GM23338 (cell line): ENCODE data around the gene AK4. TPM values are rescaled to one million over a fixed set of nuclear protein-coding genes. Genes with fewer than 3 reads are reported as not detected.

ENCODE experiments used
- ATAC-seq: fragments of 200-7000 bp; cut with Tn5 transposase; 3 replicates; pipeline ENCODE4 v1.9.1; 2020
- DNase-seq: peaks from one replicate; pipeline ENCODE4 v3.0.0-alpha.2; 2015; ENCODE audit warnings: low spot score
- H2AFZ ChIP-seq: fragments of 200-600 bp; sonication (generic); 2 replicates; pipeline ENCODE4 v1.8.0; 2016; ENCODE audit warnings: antibody characterized with exemption, mild to moderate bottlenecking, moderate library complexity
- H3F3A ChIP-seq: fragments of 200-600 bp; sonication (generic); replicated peaks from 2 replicates; pipeline ENCODE4 v1.8.0; 2017; ENCODE audit warnings: antibody characterized with exemption, mixed run types, low read depth
- H3K27ac ChIP-seq: fragments of 200-600 bp; sonication (generic); 2 replicates; pipeline ENCODE4 v1.6.1; 2016; ENCODE audit warnings: low read depth
- H3K27me3 ChIP-seq: fragments of 200-600 bp; sonication (generic); 2 replicates; pipeline ENCODE4 v1.8.0; 2016; ENCODE audit warnings: mild to moderate bottlenecking, mixed run types, moderate library complexity; ENCODE audit not compliant: insufficient read depth
- H3K36me3 ChIP-seq: fragments of 200-600 bp; sonication (generic); 2 replicates; pipeline ENCODE4 v1.8.0; 2016; ENCODE audit warnings: mild to moderate bottlenecking; ENCODE audit not compliant: insufficient read depth
- H3K4me1 ChIP-seq: fragments of 200-600 bp; sonication (generic); 2 replicates; pipeline ENCODE4 v1.8.0; 2016; ENCODE audit warnings: mild to moderate bottlenecking, moderate library complexity; ENCODE audit not compliant: insufficient read depth
- H3K4me2 ChIP-seq: fragments of 200-600 bp; sonication (generic); 2 replicates; pipeline ENCODE4 v1.7.1; 2017; ENCODE audit warnings: mixed run types
- H3K4me3 ChIP-seq: fragments of 200-600 bp; sonication (generic); 2 replicates; pipeline ENCODE4 v1.6.1; 2016; ENCODE audit warnings: mixed run types
- H3K79me2 ChIP-seq: fragments of 200-600 bp; sonication (generic); replicated peaks from 2 replicates; pipeline ENCODE4 v1.8.0; 2017; ENCODE audit warnings: mild to moderate bottlenecking; ENCODE audit not compliant: insufficient read depth
- H3K9me2 ChIP-seq: fragments of 200-600 bp; sonication (generic); 2 replicates; pipeline ENCODE4 v1.8.0; 2017; ENCODE audit not compliant: insufficient read depth
- H4K20me1 ChIP-seq: fragments of 200-600 bp; sonication (generic); replicated peaks from 2 replicates; pipeline ENCODE4 v1.8.0; 2017; ENCODE audit warnings: mild to moderate bottlenecking; ENCODE audit not compliant: insufficient read depth
- H3K27ac Mint-ChIP-seq: 2 replicates; pipeline ENCODE4 v1.8.0; 2020; ENCODE audit warnings: inconsistent platforms, mild to moderate bottlenecking, moderate library complexity, mixed read lengths
- H3K27me3 Mint-ChIP-seq: 3 replicates; pipeline ENCODE4 v1.8.0; 2022; ENCODE audit warnings: low read depth, mild to moderate bottlenecking, moderate library complexity, mixed read lengths, inconsistent platforms; ENCODE audit not compliant: insufficient read depth, poor library complexity
- H3K36me3 Mint-ChIP-seq: 3 replicates; pipeline ENCODE4 v1.8.0; 2021; ENCODE audit warnings: low read depth, mild to moderate bottlenecking, inconsistent platforms, moderate library complexity, mixed read lengths
- H3K4me1 Mint-ChIP-seq: 3 replicates; pipeline ENCODE4 v1.8.0; 2020; ENCODE audit warnings: mild to moderate bottlenecking, inconsistent platforms, mixed read lengths
- H3K4me3 Mint-ChIP-seq: 3 replicates; pipeline ENCODE4 v1.8.0; 2021; ENCODE audit warnings: moderate library complexity, mild to moderate bottlenecking, inconsistent platforms, mixed read lengths
- H3K9me3 Mint-ChIP-seq: 3 replicates; pipeline ENCODE4 v1.8.0; 2020; ENCODE audit warnings: moderate library complexity, mild to moderate bottlenecking, inconsistent platforms, mixed read lengths
- CREB1 ChIP-seq: fragments of 250-450 bp; sonication (Bioruptor Pico); IDR thresholded peaks from 2 replicates; pipeline ENCODE4 v1.5.0; 2020; ENCODE audit warnings: low read depth, mild to moderate bottlenecking, moderate library complexity
- CTCF ChIP-seq, 2 experiments: fragments of 200-600 bp in 1 of 2; sonication (generic) in 1 of 2; conservative IDR thresholded peaks; 2 replicates each; pipeline versions ENCODE4 v1.5.1 to v1.6.1; 2016 to 2017; ENCODE audit warnings: antibody characterized with exemption in 2 of 2, low read depth in 2 of 2, mild to moderate bottlenecking in 2 of 2, moderate library complexity in 1 of 2
- ETS1 ChIP-seq: IDR thresholded peaks from 2 replicates; pipeline ENCODE4 v1.6.1; 2016; ENCODE audit warnings: antibody characterized with exemption
- EZH2 ChIP-seq: fragments of 200-600 bp; sonication (generic); IDR thresholded peaks from one replicate; pipeline ENCODE4 v1.8.0; 2017; ENCODE audit warnings: antibody characterized with exemption, mild to moderate bottlenecking, low read depth; ENCODE audit not compliant: unreplicated experiment
- EZH2phosphoT487 ChIP-seq: fragments of 200-600 bp; sonication (generic); IDR thresholded peaks from one replicate; pipeline ENCODE4 v1.8.1; 2018; ENCODE audit warnings: antibody characterized with exemption; ENCODE audit not compliant: unreplicated experiment
- JUNB ChIP-seq: IDR thresholded peaks from one replicate; pipeline ENCODE4 v1.6.1; 2016; ENCODE audit warnings: antibody characterized with exemption; ENCODE audit not compliant: unreplicated experiment
- NANOG ChIP-seq: IDR thresholded peaks from 2 replicates; pipeline ENCODE4 v1.6.1; 2016; ENCODE audit warnings: antibody characterized with exemption, borderline replicate concordance
- POLR2AphosphoS5 ChIP-seq: IDR thresholded peaks from 2 replicates; pipeline ENCODE4 v1.6.1; 2016; ENCODE audit warnings: antibody characterized with exemption, low read depth
- REST ChIP-seq: IDR thresholded peaks from one replicate; pipeline ENCODE4 v1.6.1; 2018; ENCODE audit warnings: antibody characterized with exemption; ENCODE audit not compliant: unreplicated experiment
- STAT1 ChIP-seq: IDR thresholded peaks from one replicate; pipeline ENCODE4 v1.6.1; 2016; ENCODE audit warnings: antibody characterized with exemption; ENCODE audit not compliant: unreplicated experiment
- ZNF114 ChIP-seq: fragments of 250-450 bp; sonication (Bioruptor Pico); IDR thresholded peaks from 2 replicates; pipeline ENCODE4 v1.5.0; 2020; ENCODE audit warnings: mild to moderate bottlenecking, moderate library complexity
- ZNF331 ChIP-seq: fragments of 250-450 bp; sonication (Bioruptor Pico); IDR thresholded peaks from 2 replicates; pipeline ENCODE4 v1.5.0; 2020; ENCODE audit warnings: low read depth, mild to moderate bottlenecking, moderate library complexity
- ZNF462 ChIP-seq: fragments of 250-450 bp; sonication (Bioruptor Pico); IDR thresholded peaks from 2 replicates; pipeline ENCODE4 v1.5.0; 2020; ENCODE audit warnings: mild to moderate bottlenecking, moderate library complexity
- polyA plus RNA-seq: library from polyadenylated mRNA; unstranded; fragments of >200 nt; fragmentation: Nextera tagmentation; extraction: Ambion mirVana; gene quantifications from 2 replicates; pipeline ENCODE4 v1.2.1, GENCODE V29; 2016
- total RNA-seq: library from RNA; depleted of rRNA; stranded (reverse); fragments of >200 nt; shearing (Covaris generic); gene quantifications from 2 replicates; pipeline ENCODE4 v1.2.3, GENCODE V29; 2014

The AK4 gene
- total and polyA plus RNA-seq, 2 experiments from 2014 or later, result 123 to 127 TPM

- ATAC-seq (peak; percentile 67), DNase-seq (peak; percentile 70)
- H3K9me3 Mint-ChIP-seq, result no peaks in the 10 kb centered on the region
- Histone ChIP-seq H3F3A (no peaks in the 10 kb centered on the region), H4K20me1 (no peaks in the 10 kb centered on the region), H3K4me1 (peaks cover 33% of the 10 kb centered on the region), H3K4me2 (peak overlapping the region; percentile 71), H3K4me3 (peak overlapping the region; percentile 46), H3K27ac (peak overlapping the region; percentile 21; the same call in 1 of the 2 replicates), H3K27me3 (peaks cover 7% of the 10 kb centered on the region; the same call in 1 of the 2 replicates), H2AFZ (no peak overlapping the region; the same call in 1 of the 2 replicates), H3K79me2 (no peaks in the 10 kb centered on the region), H3K36me3 (no peaks in the 10 kb centered on the region), H3K9me2 (no peaks in the 10 kb centered on the region; the same call in 1 of the 2 replicates)
- peaks cover 5% of the 10 kb centered on the region for H3K27me3 Mint-ChIP-seq
- H3K36me3 Mint-ChIP-seq, result no peaks in the 10 kb centered on the region
- TF ChIP-seq ZNF331 (CRISPR knock-in tag) (no peak), ZNF462 (CRISPR knock-in tag) (no peak), CTCF (conservative IDR thresholded peaks at IDR 0.05; ENCODE audit: low read depth in 2 of 2) (no peak), STAT1 (no peak), EZH2 (no peak), ETS1 (no peak), NANOG (no peak), ZNF114 (CRISPR knock-in tag) (no peak), JUNB (no peak), CREB1 (CRISPR knock-in tag) (no peak), POLR2AphosphoS5 (no peak), EZH2phosphoT487 (no peak), REST (no peak)
- H3K4me1 Mint-ChIP-seq, result peaks cover 54% of the 10 kb centered on the region
- H3K27ac Mint-ChIP-seq, result no peak overlapping the region
- H3K4me3 Mint-ChIP-seq, result peak overlapping the region; percentile 68
Measured at GRCh38 chr1:65278376-65279069, 130.5 kb downstream of the AK4 start.
